Keratinocyte (primary cell): ENCODE measurements around the gene RIC1. TPM values are rescaled to one million over a fixed set of nuclear protein-coding genes. Genes with fewer than 3 reads are reported as not detected.

ENCODE experiments used
- DNase-seq: peaks from one replicate; pipeline ENCODE4 v3.0.0-alpha.2; 2011; ENCODE audit warnings: low read depth, missing footprints, low spot score
- FAIRE-seq: peaks from 2 replicates; lab custom pipeline; 2011; peaks lifted over from hg19 to GRCh38; lab: Jason Lieb, UNC
- H2AFZ ChIP-seq: 2 replicates; pipeline ENCODE4 v1.6.0; 2012; ENCODE audit warnings: low read length, control low read depth, inconsistent platforms; ENCODE audit not compliant: control insufficient read depth
- H3K27ac ChIP-seq: 2 replicates; pipeline ENCODE4 v1.5.1; 2011; ENCODE audit warnings: low read length; ENCODE audit not compliant: control insufficient read depth, insufficient read depth
- H3K27me3 ChIP-seq: 3 replicates; pipeline ENCODE4 v1.6.0; 2011; ENCODE audit warnings: low read length; ENCODE audit not compliant: control insufficient read depth, insufficient read depth; ENCODE audit errors: extremely low read depth
- H3K36me3 ChIP-seq, 2 experiments: 2 replicates in 1 of 2; 3 replicates in 1 of 2; pipeline ENCODE4 v1.5.1; 2011; ENCODE audit warnings: low read length in 2 of 2, mild to moderate bottlenecking in 1 of 2; ENCODE audit not compliant: control insufficient read depth in 2 of 2, insufficient read depth in 2 of 2; ENCODE audit errors: extremely low read depth in 1 of 2
- H3K4me1 ChIP-seq: 3 replicates; pipeline ENCODE4 v1.5.1; 2011; ENCODE audit warnings: low read length; ENCODE audit not compliant: control insufficient read depth, insufficient read depth; ENCODE audit errors: extremely low read depth
- H3K4me2 ChIP-seq: 3 replicates; pipeline ENCODE4 v1.6.0; 2011; ENCODE audit warnings: low read depth, low read length; ENCODE audit not compliant: control insufficient read depth, insufficient read depth; ENCODE audit errors: extremely low read depth
- H3K4me3 ChIP-seq, 3 experiments: fragments of 200-600 bp in 1 of 3; sonication (generic) in 1 of 3; 2 replicates in 2 of 3; 3 replicates in 1 of 3; pipeline ENCODE4 v1.5.1; 2011 to 2016; ENCODE audit warnings: low read length in 3 of 3, mild to moderate bottlenecking in 3 of 3, control low read depth in 2 of 3, inconsistent platforms in 1 of 3, low read depth in 1 of 3, mixed read lengths in 1 of 3, mixed run types in 1 of 3, moderate library complexity in 1 of 3; ENCODE audit not compliant: control insufficient read depth in 2 of 3, insufficient read depth in 2 of 3; ENCODE audit errors: extremely low read depth in 1 of 3
- H3K79me2 ChIP-seq: 2 replicates; pipeline ENCODE4 v1.6.0; 2012; ENCODE audit warnings: low read length; ENCODE audit not compliant: control insufficient read depth, insufficient read depth
- H3K9ac ChIP-seq: 3 replicates; pipeline ENCODE4 v1.6.0; 2011; ENCODE audit warnings: low read length; ENCODE audit not compliant: control insufficient read depth, insufficient read depth; ENCODE audit errors: extremely low read depth
- H3K9me1 ChIP-seq: 3 replicates; pipeline ENCODE4 v1.6.0; 2011; ENCODE audit warnings: low read length; ENCODE audit not compliant: control insufficient read depth, insufficient read depth; ENCODE audit errors: extremely low read depth
- H3K9me3 ChIP-seq: 2 replicates; pipeline ENCODE4 v1.5.1; 2012; ENCODE audit warnings: low read depth, low read length; ENCODE audit not compliant: control insufficient read depth
- H4K20me1 ChIP-seq: 3 replicates; pipeline ENCODE4 v1.6.0; 2011; ENCODE audit warnings: low read length; ENCODE audit not compliant: control insufficient read depth, insufficient read depth; ENCODE audit errors: extremely low read depth
- CTCF ChIP-seq, 3 experiments: IDR thresholded peaks in 1 of 3; conservative IDR thresholded peaks in 1 of 3; optimal IDR thresholded peaks in 1 of 3; 2 replicates in 2 of 3; 3 replicates in 1 of 3; pipeline versions ENCODE3 to v1.5.1; 2011; ENCODE audit warnings: low read length in 3 of 3, mild to moderate bottlenecking in 3 of 3, moderate library complexity in 2 of 3, control low read depth in 1 of 3, inconsistent platforms in 1 of 3; ENCODE audit not compliant: insufficient read depth in 2 of 3; ENCODE audit errors: extremely low read depth in 1 of 3
- EZH2 ChIP-seq: IDR thresholded peaks from one replicate; pipeline ENCODE4 v1.6.1; 2012; ENCODE audit warnings: inconsistent platforms, mild to moderate bottlenecking, low read length, moderate library complexity
- dilution Hi-C: fragments of 300-500 bp; cut with MboI; formaldehyde crosslinking; loops from one replicate; pipeline ENCODE4 v1.7.0; 2020; ENCODE audit warnings: low sequenced_read_pairs; ENCODE audit not compliant: extremely low pct_ligation_motif_present
- polyA plus RNA-seq, 5 experiments: library from polyadenylated mRNA; depleted of rRNA in 3 of 5; stranded (reverse) in 3 of 5; stranded (forward) in 1 of 5; unstranded in 1 of 5; fragments of >200 nt; gene quantifications; 1 replicate in 1 of 5; 2 replicates in 3 of 5; 3 replicates in 1 of 5; pipeline versions ENCODE4 v1.2.1 to v1.2.3, GENCODE V29; 2011 to 2012; ENCODE audit warnings: missing spikeins in 2 of 5, low read depth in 1 of 5, low replicate concordance in 1 of 5

Gene RIC1
- polyA plus RNA-seq, 1 donor (not counting 4 experiments of a cell fraction or from before 2014, with no cell fraction given): 20.5 TPM

GRCh38 chr9:5622016-5622415 lies 6.9 kb upstream of the RIC1 start:
- no peak overlapping the region for H3K4me3 ChIP-seq
- H3K9me1 ChIP-seq: no peaks in the 10 kb centered on the region
- no peak overlapping the region for H3K9ac ChIP-seq
- H3K36me3 ChIP-seq: no peaks in the 10 kb centered on the region
- H3K27me3 ChIP-seq: no peaks in the 10 kb centered on the region
- DNase-seq (no peak), FAIRE-seq (no peak)
- TF ChIP-seq CTCF (optimal IDR thresholded peaks at IDR 0.05 in 1 of 3, IDR thresholded peaks at IDR 0.05 in 1 of 3, conservative IDR thresholded peaks at IDR 0.05 in 1 of 3; ENCODE audit: extremely low read depth in 1 of 3, insufficient read depth in 2 of 3, low read length in 3 of 3): no peak
- TF ChIP-seq EZH2: no peak
- H2AFZ ChIP-seq: no peak overlapping the region
- no peak overlapping the region for H3K27ac ChIP-seq
- H3K4me1 ChIP-seq: peaks cover 17% of the 10 kb centered on the region
- dilution Hi-C loops: no loop called here
- no peaks in the 10 kb centered on the region for H3K9me3 ChIP-seq
- H3K4me2 ChIP-seq: no peak overlapping the region
- H4K20me1 ChIP-seq: no peaks in the 10 kb centered on the region
- H3K79me2 ChIP-seq: peaks cover 13% of the 10 kb centered on the region

DNA sequence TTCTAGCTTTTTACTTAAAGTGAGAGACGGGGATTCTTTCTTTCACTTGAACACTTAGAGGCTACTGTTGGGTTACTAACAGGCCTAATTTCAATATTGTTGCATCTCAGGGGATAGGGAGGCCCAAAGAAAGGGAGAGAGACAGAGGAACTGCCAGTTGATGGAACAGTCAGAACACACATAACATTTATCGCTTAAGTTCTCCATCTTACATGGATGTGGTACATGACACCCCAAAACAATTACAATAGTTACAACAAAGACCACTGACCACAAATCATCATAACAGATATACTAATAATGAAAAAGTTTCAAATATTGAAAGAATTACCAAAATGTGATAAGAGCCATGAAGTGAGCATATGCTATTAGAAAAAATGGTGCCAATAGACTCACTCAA lies 4.3 kb upstream of the RIC1 start:
- H3K27me3 ChIP-seq: no peaks in the 10 kb centered on the region
- no peak overlapping the region for H3K4me3 ChIP-seq
- TF ChIP-seq EZH2: no peak
- no peak for TF ChIP-seq CTCF (optimal IDR thresholded peaks at IDR 0.05 in 1 of 3, IDR thresholded peaks at IDR 0.05 in 1 of 3, conservative IDR thresholded peaks at IDR 0.05 in 1 of 3; ENCODE audit: extremely low read depth in 1 of 3, insufficient read depth in 2 of 3, low read length in 3 of 3)
- H3K9me1 ChIP-seq: no peaks in the 10 kb centered on the region
- H3K9ac ChIP-seq: no peak overlapping the region
- no peak overlapping the region for H3K4me2 ChIP-seq
- no peak overlapping the region for H2AFZ ChIP-seq
- DNase-seq (no peak), FAIRE-seq (no peak)
- no peaks in the 10 kb centered on the region for H3K9me3 ChIP-seq
- H3K4me1 ChIP-seq: peaks cover 23% of the 10 kb centered on the region
- no peaks in the 10 kb centered on the region for H4K20me1 ChIP-seq
- dilution Hi-C loops: no loop called here
- H3K27ac ChIP-seq: no peak overlapping the region
- H3K79me2 ChIP-seq: peaks cover 27% of the 10 kb centered on the region
- no peaks in the 10 kb centered on the region for H3K36me3 ChIP-seq
